Measurements from ENCODE around the gene TAL2. TPM values are rescaled to one million over a fixed set of nuclear protein-coding genes. Genes with fewer than 3 reads are reported as not detected.

Gene TAL2
- total and polyA plus RNA-seq, 2 donors from 2014 or later: 0.98 TPM; not detected in 1

DNA sequence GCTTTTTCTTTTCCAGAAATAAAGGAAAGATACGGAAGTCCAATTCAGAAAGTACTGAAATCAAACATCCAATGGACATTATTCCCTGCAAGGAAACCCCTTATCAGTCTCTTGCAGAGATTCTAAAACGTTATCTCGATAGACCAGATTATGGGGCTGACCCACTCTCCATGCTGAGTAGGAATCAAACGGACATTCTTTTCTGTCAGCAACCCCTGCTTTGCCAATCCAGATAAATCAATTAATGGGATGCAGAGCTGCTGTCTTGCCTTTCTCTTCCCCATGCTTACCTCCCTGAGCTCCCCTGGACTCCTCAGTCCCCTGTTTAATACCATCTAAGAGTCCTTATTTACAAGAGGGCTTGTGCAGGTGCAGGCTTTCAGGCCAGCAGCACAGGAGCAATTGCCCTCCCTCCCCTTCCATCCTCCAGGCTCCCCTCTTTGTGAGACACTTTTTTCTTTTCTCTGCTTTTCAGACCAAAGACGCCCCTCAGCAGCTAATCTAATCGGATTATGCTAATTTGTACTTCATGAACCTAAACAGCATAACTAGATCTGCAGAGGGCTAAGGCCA is 14.2 kb downstream of the TAL2 start:
- intact Hi-C loops (cut with DNase I): no loop called here
- H3K4me3 ChIP-seq (ENCODE audit: low read length in 3 of 3): no peak overlapping the region
- H3K36me3 ChIP-seq (ENCODE audit: control insufficient read depth in 2 of 3, insufficient read depth in 3 of 3, low read length in 3 of 3): no peaks in the 10 kb centered on the region
- H3K9ac ChIP-seq (ENCODE audit: low read length in 3 of 3): no peak overlapping the region
- DNase-seq: no peak
- H3K27me3 ChIP-seq (ENCODE audit: control insufficient read depth, insufficient read depth, low read length): no peaks in the 10 kb centered on the region
- H3K4me1 ChIP-seq (ENCODE audit: control insufficient read depth in 2 of 3, insufficient read depth in 2 of 3, low read depth in 1 of 3, low read length in 3 of 3): peaks cover 0 to 7% (median 0%) of the 10 kb centered on the region in 3 donors
- H3K27ac ChIP-seq (ENCODE audit: low read depth in 2 of 2, low read length in 2 of 2): no peak overlapping the region
- no peak for TF ChIP-seq CTCF (IDR thresholded peaks at IDR 0.05; ENCODE audit: borderline replicate concordance, extremely low read depth, insufficient read depth)
- no peak for FAIRE-seq
- H3K9me3 ChIP-seq (ENCODE audit: control insufficient read depth in 2 of 3, insufficient read depth in 1 of 3, low read length in 3 of 3): no peaks in the 10 kb centered on the region

DNA sequence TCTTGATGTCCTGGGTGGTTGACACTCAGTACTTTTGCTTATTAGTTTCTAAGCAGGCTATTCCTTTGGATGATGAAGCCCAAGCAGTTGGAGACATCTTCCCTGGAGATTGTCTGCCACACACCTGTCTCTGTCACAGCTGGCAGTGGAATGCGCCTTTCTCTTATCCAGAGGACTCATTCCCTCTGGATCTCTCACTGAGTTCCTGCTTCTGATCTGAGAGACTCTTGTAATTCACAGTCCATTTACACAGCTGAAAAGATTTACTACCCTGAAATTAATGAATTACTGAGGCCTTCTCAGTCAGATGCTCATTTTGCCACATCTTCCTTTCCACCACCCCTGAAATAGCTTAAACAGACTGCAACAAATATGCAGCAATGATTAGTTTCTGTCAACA is 15.9 kb downstream of the TAL2 start:
- Histone ChIP-seq H3K27me3 (ENCODE audit: control insufficient read depth, insufficient read depth, low read length) (no peaks in the 10 kb centered on the region), H3K4me1 (ENCODE audit: control insufficient read depth in 2 of 3, insufficient read depth in 2 of 3, low read depth in 1 of 3, low read length in 3 of 3) (peaks cover 0 to 7% (median 0%) of the 10 kb centered on the region in 3 donors), H3K4me3 (ENCODE audit: low read length in 3 of 3) (no peak overlapping the region), H3K36me3 (ENCODE audit: control insufficient read depth in 2 of 3, insufficient read depth in 3 of 3, low read length in 3 of 3) (no peaks in the 10 kb centered on the region), H3K9ac (ENCODE audit: low read length in 3 of 3) (no peak overlapping the region), H3K27ac (ENCODE audit: low read depth in 2 of 2, low read length in 2 of 2) (peak overlapping the region in 1 of 2 donors; percentile 38), H3K9me3 (ENCODE audit: control insufficient read depth in 2 of 3, insufficient read depth in 1 of 3, low read length in 3 of 3) (no peaks in the 10 kb centered on the region)
- FAIRE-seq: no peak
- TF ChIP-seq CTCF (IDR thresholded peaks at IDR 0.05; ENCODE audit: borderline replicate concordance, extremely low read depth, insufficient read depth): no peak
- intact Hi-C loops (cut with DNase I): no loop called here
- peak in 2 of 5 donors; percentile 30 to 39 for DNase-seq

DNA sequence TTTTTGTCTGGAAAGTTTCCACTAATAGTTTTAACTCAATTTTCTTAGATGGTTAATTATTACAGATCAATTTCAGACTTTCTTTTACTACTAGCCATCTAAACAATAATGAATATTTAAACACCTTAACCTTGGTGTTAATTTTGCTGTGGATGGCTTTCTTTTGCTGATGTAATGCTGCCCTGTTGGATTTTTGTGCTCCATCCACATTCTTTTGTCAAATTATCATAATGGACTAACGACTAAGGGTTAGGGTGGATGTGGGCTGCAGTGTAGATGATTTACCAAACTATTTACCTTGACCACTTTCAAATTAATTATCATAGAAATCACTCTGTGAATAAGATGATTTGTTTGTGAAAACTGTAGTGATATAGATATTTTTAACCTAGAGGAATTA is 16.5 kb downstream of the TAL2 start:
- Histone ChIP-seq H3K9ac (ENCODE audit: low read length in 3 of 3) (no peak overlapping the region), H3K27ac (ENCODE audit: low read depth in 2 of 2, low read length in 2 of 2) (no peak overlapping the region), H3K36me3 (ENCODE audit: control insufficient read depth in 2 of 3, insufficient read depth in 3 of 3, low read length in 3 of 3) (no peaks in the 10 kb centered on the region), H3K27me3 (ENCODE audit: control insufficient read depth, insufficient read depth, low read length) (no peaks in the 10 kb centered on the region), H3K4me1 (ENCODE audit: control insufficient read depth in 2 of 3, insufficient read depth in 2 of 3, low read depth in 1 of 3, low read length in 3 of 3) (peaks cover 0 to 7% (median 0%) of the 10 kb centered on the region in 3 donors), H3K4me3 (ENCODE audit: low read length in 3 of 3) (no peak overlapping the region), H3K9me3 (ENCODE audit: control insufficient read depth in 2 of 3, insufficient read depth in 1 of 3, low read length in 3 of 3) (no peaks in the 10 kb centered on the region)
- TF ChIP-seq CTCF (IDR thresholded peaks at IDR 0.05; ENCODE audit: borderline replicate concordance, extremely low read depth, insufficient read depth): no peak
- DNase-seq (no peak), FAIRE-seq (peak; percentile 89)
- intact Hi-C loops (cut with DNase I): no loop called here

Measured in kidney (tissue), 14 donors.